GM19452 (cell line): Measurements from ENCODE around the gene GDF15.

ENCODE experiments used
- ATAC-seq: cut with Tn5 transposase; IDR thresholded peaks from one replicate; pipeline ENCODE4 v1.9.1; 2021; ENCODE audit not compliant: unreplicated experiment

GDF15 gene

GRCh38 chr19:18417250-18418028 is 31.5 kb downstream of the GDF15 start:
- no peak for ATAC-seq

GRCh38 chr19:18418029-18418482 is 32.1 kb downstream of the GDF15 start:
- ATAC-seq, result no peak

GRCh38 chr19:18418483-18419194 is 32.7 kb downstream of the GDF15 start:
- ATAC-seq, result no peak

GRCh38 chr19:18419195-18419698 is 33.3 kb downstream of the GDF15 start, which contains the start of gene SSBP4:
Gene SSBP4 (plus strand): TSS chr19:18419398. CDS start chr19:18419649, 251 bp downstream.
- peak; percentile 48 for ATAC-seq

GRCh38 chr19:18419699-18420460 is 33.9 kb downstream of the GDF15 start:
- ATAC-seq, result peak; percentile 15

GRCh38 chr19:18420930-18421329 is 35.0 kb downstream of the GDF15 start:
- ATAC-seq, result no peak

- no peak for ATAC-seq
Observed at GRCh38 chr19:18421371-18421959, 35.5 kb downstream of the GDF15 start.

GRCh38 chr19:18422530-18423191 is 36.7 kb downstream of the GDF15 start:
- no peak for ATAC-seq

- ATAC-seq, result no peak
Observed at GRCh38 chr19:18423258-18424020, 37.5 kb downstream of the GDF15 start.

GRCh38 chr19:18424122-18424889 is 38.3 kb downstream of the GDF15 start:
- no peak for ATAC-seq

- ATAC-seq, result no peak
Observed at GRCh38 chr19:18424890-18425514, 39.0 kb downstream of the GDF15 start.

- ATAC-seq, result no peak
Observed at GRCh38 chr19:18425515-18426415, 39.8 kb downstream of the GDF15 start.

GRCh38 chr19:18426416-18426767 is 40.4 kb downstream of the GDF15 start:
- ATAC-seq, result no peak

- ATAC-seq, result no peak
Observed at GRCh38 chr19:18427080-18427742, 41.3 kb downstream of the GDF15 start.

GRCh38 chr19:18427743-18428113 is 41.8 kb downstream of the GDF15 start:
- no peak for ATAC-seq

GRCh38 chr19:18428173-18428786 is 42.3 kb downstream of the GDF15 start:
- no peak for ATAC-seq
